ENCODE measurements around the gene SPRY1.

SPRY1 gene

DNA sequence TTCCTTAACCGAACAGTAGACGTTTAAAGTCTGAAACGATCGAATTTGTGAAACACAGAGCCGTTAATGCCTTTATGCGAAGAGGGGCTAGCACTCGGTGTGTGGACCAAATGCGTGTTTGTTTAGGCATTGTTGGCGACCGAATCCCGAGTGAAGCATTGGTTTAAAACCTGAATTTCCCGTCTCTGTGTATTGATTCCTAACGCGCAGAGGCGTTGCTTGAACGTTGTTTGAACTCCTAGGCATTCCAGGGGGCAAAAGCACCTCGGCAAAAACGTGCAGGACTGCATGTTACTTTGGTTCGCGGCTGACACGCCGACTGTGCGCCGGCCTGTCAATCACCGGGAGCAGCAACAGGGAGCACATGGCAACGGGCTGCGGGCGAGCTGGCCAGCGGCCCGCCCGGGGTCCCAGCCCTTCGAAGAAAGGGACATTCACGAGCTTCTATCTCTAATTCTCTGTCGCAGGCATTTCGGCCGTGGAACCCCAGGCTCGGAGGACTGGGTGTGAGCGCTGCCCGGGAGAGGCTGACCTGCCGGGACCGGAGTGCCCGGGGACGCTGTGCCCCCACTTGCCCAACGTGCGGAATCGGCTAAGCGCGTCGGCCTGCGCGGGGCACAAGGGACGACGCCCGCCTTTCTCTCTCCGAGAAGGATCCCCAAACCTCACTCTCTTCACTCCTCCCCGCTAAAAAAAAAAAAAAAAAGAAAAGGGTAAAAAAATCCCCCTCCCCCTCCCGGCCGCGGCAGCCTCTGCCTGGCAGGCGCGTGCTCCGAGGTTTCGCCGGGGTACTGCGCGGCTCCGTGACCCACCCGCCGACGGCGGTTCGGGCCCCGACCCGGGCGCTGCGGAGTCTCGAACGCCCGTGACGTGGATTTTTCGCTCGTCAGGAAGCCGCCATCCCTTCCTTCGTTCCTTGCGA lies 810 bp downstream of the SPRY1 start:
- peaks cover 18% of the 10 kb centered on the region for H3K36me3 Mint-ChIP-seq (ENCODE audit: low read depth)
- H3K9me3 Mint-ChIP-seq: no peaks in the 10 kb centered on the region
- H3K4me3 Mint-ChIP-seq: peak overlapping the region; percentile 89
- H3K4me1 Mint-ChIP-seq (ENCODE audit: low read depth): peaks cover 34% of the 10 kb centered on the region
- peaks cover 9% of the 10 kb centered on the region for H3K27me3 Mint-ChIP-seq (ENCODE audit: low read depth)
- peak overlapping the region; percentile 69 for H3K27ac Mint-ChIP-seq

DNA sequence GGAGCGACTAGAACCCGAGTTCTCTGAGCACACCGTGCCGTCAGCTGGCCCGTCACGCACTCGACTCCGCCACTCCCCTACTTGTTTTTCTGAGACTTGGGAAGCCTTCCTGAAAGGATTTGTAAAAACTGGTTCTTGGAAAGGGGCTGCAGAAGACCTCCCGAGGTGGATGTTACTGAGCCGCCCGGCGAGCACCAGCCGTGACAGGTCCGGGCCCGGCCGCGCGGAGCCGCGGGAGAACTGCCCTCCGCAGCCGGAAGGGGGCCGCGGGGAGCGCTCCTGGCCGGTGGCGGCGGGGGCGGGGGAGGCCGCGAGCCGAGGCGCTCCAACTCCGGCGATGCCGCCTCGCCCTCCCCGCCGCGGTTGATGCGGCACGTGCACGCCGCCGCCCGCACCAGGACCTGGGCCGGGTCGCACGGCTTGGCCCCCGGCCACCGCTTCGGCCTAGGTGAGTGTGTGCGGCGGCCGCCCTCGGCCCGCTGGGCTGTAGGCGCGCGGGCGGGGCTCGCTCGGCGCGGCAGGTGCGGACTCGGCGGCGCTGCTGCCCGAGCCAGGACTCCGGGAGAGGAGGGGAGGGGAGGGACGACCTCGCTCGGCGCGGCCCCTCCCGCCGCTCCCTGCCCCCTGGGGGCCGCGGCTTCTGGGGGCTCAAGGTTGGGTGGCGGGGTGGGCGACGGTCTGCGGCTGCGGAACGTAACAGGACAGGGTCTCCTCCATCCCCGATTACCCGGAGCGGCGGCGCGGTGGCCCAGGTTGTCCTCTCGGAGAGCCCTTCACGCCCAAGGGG lies 1.7 kb downstream of the SPRY1 start:
- peaks cover 41% of the 10 kb centered on the region for H3K4me1 Mint-ChIP-seq (ENCODE audit: low read depth)
- peak overlapping the region; percentile 89 for H3K27ac Mint-ChIP-seq
- peaks cover 26% of the 10 kb centered on the region for H3K36me3 Mint-ChIP-seq (ENCODE audit: low read depth)
- H3K27me3 Mint-ChIP-seq (ENCODE audit: low read depth): peaks cover 5% of the 10 kb centered on the region
- H3K9me3 Mint-ChIP-seq: no peaks in the 10 kb centered on the region
- H3K4me3 Mint-ChIP-seq: peak overlapping the region; percentile 89

DNA sequence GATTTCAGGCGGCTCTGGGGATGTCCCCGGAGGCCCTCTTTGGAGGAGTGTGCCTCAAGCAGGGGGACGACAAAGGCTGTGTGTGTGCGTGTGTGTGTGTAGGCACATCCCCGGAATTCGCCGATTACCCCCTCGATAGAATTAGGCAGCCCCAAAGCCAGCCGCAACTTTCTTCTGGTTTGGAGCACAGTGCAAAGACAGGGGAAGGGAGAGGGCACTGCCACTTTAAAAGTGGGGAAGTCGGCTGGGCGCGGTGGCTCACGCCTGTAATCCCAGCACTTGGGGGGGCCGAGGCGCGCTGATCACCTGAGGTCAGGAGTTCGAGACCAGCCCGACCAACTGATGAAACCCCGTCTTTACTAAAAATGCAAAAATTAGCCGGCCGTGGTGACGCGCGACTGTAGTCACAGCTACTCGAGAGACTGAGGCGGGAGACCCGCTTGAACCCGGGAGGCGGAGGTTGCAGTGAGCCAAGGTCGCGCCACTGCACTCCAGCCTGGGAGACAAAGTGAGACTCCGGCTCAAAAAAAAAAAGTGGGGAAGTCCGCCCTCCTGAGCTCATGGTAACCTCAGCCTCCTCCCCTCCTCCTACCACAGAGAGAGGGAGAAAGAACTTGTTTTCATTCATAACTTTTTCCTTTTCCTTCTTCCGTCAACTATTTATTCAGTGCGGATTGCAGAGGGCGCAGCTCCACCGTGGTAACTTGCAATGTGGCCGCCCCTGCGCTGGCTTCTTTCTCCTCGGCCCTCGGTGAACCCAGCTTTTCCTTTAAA lies 2.4 kb downstream of the SPRY1 start:
- Mint-ChIP-seq H3K9me3 (no peaks in the 10 kb centered on the region), H3K27ac (peak overlapping the region; percentile 89), H3K27me3 (ENCODE audit: low read depth) (peaks cover 5% of the 10 kb centered on the region), H3K36me3 (ENCODE audit: low read depth) (peaks cover 31% of the 10 kb centered on the region), H3K4me3 (peak overlapping the region; percentile 88), H3K4me1 (ENCODE audit: low read depth) (peaks cover 41% of the 10 kb centered on the region)

DNA sequence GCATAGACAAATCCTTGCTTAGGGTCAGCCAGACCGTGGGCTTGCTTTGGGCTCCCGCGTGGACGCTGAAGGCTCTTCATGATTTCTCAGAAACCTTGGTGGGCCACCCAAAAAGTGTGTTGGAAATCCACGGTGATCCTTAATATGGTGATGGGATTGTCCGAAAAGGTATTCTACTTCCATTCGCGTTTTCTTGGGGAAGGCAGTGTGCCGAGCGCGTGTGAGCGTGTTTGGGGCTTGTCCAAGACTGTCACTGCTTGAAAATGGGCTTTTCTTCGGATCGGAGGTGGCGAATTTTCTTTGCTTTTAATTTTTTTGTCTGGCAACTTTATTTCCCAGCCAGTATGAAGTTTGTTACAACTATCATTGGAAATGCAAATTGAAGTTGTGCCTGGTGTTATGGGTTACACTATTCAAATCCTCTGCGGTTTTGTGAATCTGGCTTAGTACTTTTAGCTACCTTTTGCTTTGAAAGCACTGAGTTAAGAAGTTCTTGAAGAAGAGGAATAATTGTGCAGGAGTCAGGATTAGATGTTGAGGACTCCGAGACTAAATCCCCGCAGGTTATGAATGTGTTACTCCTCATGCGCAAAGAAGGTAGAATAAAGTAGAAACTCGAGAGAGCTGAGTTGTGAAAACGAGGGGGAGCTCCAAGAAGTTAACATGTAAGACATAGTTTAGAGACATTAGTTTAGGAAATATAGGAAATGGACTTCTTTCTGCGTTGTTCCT lies 3.2 kb downstream of the SPRY1 start:
- Mint-ChIP-seq H3K4me3 (peak overlapping the region; percentile 88), H3K27ac (peak overlapping the region; percentile 89), H3K36me3 (ENCODE audit: low read depth) (peaks cover 36% of the 10 kb centered on the region), H3K9me3 (no peaks in the 10 kb centered on the region), H3K27me3 (ENCODE audit: low read depth) (peaks cover 5% of the 10 kb centered on the region), H3K4me1 (ENCODE audit: low read depth) (peaks cover 41% of the 10 kb centered on the region)

DNA sequence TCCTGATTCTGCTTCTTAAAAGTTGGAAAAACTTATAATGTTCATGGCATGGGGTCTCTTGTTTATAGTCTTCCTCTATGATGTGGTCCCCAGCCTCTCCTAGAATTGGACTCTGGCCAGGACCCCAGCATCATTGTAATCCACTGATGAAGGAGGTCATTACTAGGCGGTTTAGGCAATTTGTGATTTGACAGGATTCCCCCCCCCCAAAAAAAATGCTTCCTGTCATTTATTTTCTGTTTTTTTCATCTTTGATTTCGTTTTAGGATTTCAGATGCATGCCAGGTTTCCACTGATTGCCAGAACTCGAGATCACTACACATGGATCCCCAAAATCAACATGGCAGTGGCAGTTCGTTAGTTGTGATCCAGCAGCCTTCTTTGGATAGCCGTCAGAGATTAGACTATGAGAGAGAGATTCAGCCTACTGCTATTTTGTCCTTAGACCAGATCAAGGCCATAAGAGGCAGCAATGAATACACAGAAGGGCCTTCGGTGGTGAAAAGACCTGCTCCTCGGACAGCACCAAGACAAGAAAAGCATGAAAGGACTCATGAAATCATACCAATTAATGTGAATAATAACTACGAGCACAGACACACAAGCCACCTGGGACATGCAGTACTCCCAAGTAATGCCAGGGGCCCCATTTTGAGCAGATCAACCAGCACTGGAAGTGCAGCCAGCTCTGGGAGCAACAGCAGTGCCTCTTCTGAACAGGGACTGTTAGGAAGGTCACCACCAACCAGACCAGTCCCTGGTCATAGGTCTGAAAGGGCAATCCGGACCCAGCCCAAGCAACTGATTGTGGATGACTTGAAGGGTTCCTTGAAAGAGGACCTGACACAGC lies 4.9 kb downstream of the SPRY1 start:
- peaks cover 36% of the 10 kb centered on the region for H3K36me3 Mint-ChIP-seq (ENCODE audit: low read depth)
- H3K27me3 Mint-ChIP-seq (ENCODE audit: low read depth): peaks cover 2% of the 10 kb centered on the region

DNA sequence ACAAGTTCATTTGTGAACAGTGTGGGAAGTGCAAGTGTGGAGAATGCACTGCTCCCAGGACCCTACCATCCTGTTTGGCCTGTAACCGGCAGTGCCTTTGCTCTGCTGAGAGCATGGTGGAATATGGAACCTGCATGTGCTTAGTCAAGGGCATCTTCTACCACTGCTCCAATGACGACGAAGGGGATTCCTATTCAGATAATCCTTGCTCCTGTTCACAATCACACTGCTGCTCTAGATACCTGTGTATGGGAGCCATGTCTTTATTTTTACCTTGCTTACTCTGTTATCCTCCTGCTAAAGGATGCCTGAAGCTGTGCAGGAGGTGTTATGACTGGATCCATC lies 5.5 kb downstream of the SPRY1 start:
- no peak overlapping the region for H3K27ac Mint-ChIP-seq
- H3K9me3 Mint-ChIP-seq: no peaks in the 10 kb centered on the region
- peaks cover 37% of the 10 kb centered on the region for H3K36me3 Mint-ChIP-seq (ENCODE audit: low read depth)
- H3K4me3 Mint-ChIP-seq: no peak overlapping the region
- H3K27me3 Mint-ChIP-seq (ENCODE audit: low read depth): no peaks in the 10 kb centered on the region
- H3K4me1 Mint-ChIP-seq (ENCODE audit: low read depth): peaks cover 42% of the 10 kb centered on the region

More for the DNA sequence above, 4.9 kb downstream of the SPRY1 start:
- H3K27ac Mint-ChIP-seq: no peak overlapping the region
- H3K4me1 Mint-ChIP-seq (ENCODE audit: low read depth): peaks cover 43% of the 10 kb centered on the region
- no peaks in the 10 kb centered on the region for H3K9me3 Mint-ChIP-seq
- peak overlapping the region; percentile 32 for H3K4me3 Mint-ChIP-seq

DNA sequence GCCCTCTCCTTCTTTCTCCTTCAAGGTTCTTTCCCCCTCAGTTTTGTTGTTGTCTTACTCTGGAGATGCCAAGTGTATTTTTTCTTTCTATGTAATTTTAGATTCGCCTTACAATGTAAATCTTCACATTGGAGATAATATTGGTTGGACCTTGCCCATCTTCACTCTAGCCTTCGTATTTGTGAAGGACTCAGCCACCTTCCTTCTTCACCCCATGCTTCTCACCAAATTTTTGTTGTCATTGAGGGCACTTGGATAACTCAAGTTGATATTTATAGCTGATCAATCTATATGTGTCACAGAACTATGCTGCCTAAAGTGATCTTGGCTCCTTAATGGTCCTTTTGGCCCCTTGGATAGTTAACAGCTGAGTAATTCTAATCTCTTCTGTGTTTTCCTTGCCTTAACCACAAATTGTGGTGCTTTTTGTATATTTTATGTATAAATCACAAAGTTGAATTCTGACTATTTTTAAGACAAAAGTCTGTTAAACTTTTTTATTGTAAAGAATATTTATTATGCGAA lies 6.5 kb downstream of the SPRY1 start:
- H3K4me1 Mint-ChIP-seq (ENCODE audit: low read depth): peaks cover 37% of the 10 kb centered on the region
- no peaks in the 10 kb centered on the region for H3K9me3 Mint-ChIP-seq
- H3K27ac Mint-ChIP-seq: no peak overlapping the region
- H3K27me3 Mint-ChIP-seq (ENCODE audit: low read depth): no peaks in the 10 kb centered on the region
- peak overlapping the region; percentile 52 for H3K4me3 Mint-ChIP-seq
- peaks cover 37% of the 10 kb centered on the region for H3K36me3 Mint-ChIP-seq (ENCODE audit: low read depth)

DNA sequence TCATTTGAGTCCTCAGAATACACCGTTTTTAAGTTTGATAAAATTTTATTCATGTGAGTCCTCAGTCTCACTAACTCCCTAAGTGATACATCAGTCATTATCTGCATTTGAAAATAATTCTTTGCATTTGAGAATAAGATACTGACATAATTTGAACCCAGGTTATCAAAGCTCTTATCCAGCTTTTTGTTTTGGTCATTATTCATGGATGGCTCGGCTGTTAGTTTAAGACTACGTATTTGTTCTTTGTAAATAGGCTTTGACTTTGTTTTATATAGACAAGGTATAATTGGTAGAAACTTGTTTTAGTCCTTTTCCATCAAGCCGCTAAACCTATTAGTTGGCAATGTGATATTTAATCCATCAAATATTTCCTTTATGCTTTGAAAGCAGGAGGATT lies 7.9 kb downstream of the SPRY1 start:
- Mint-ChIP-seq H3K4me3 (no peak overlapping the region), H3K27me3 (ENCODE audit: low read depth) (no peaks in the 10 kb centered on the region), H3K9me3 (no peaks in the 10 kb centered on the region), H3K27ac (no peak overlapping the region), H3K36me3 (ENCODE audit: low read depth) (peaks cover 37% of the 10 kb centered on the region), H3K4me1 (ENCODE audit: low read depth) (peaks cover 33% of the 10 kb centered on the region)

DNA sequence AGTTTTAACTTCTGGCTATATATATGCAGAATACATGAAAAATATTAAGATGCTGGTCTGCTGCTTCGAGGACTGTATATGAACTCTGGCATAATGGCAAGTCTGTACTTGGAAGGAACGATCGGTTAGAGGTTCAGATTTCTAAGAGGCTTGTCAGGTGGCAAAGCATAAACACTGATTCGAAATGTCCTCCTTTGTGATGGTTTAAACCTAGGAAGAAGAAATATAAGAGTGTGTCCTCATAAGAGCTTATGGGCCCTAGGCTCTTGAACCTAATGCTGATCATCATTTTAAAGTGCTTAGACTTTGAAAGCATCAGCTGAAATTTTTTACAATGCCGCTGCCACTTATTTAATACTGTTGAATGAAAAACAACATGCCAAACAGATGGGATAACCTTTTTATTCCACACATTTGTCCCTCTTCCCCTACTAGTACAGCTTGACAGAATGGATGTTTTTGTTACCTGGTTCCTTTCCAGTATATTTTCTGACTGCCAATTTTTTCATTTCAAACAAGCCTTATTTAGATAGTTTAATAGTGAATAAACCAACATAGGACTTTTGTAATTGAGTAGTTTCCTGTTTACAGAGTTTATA lies 8.8 kb downstream of the SPRY1 start:
- no peak overlapping the region for H3K4me3 Mint-ChIP-seq
- H3K36me3 Mint-ChIP-seq (ENCODE audit: low read depth): peaks cover 30% of the 10 kb centered on the region
- no peaks in the 10 kb centered on the region for H3K9me3 Mint-ChIP-seq
- peaks cover 26% of the 10 kb centered on the region for H3K4me1 Mint-ChIP-seq (ENCODE audit: low read depth)
- H3K27me3 Mint-ChIP-seq (ENCODE audit: low read depth): no peaks in the 10 kb centered on the region
- no peak overlapping the region for H3K27ac Mint-ChIP-seq

DNA sequence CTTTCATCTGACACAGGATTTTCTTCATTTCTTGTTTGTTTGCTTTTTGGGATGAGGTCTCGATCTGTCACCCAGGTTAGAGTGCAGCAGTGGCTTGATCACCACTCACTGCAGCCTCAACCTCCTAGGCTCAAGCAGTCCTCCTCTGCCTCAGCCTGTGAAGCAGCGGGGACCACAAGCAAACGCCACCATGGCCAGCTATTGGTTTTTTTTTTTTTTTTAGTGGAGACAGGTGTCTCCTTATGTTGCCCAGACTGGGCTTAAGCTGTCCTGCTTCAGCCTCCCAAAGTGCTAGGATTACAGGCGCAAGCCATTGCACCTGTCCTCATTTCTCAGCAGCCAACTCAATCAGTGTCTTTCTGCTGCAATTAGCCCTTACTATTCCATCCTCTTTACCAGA lies 10.3 kb downstream of the SPRY1 start:
- Mint-ChIP-seq H3K27ac (no peak overlapping the region), H3K4me1 (ENCODE audit: low read depth) (peaks cover 22% of the 10 kb centered on the region), H3K27me3 (ENCODE audit: low read depth) (no peaks in the 10 kb centered on the region), H3K9me3 (no peaks in the 10 kb centered on the region), H3K36me3 (ENCODE audit: low read depth) (peaks cover 23% of the 10 kb centered on the region), H3K4me3 (no peak overlapping the region)

DNA sequence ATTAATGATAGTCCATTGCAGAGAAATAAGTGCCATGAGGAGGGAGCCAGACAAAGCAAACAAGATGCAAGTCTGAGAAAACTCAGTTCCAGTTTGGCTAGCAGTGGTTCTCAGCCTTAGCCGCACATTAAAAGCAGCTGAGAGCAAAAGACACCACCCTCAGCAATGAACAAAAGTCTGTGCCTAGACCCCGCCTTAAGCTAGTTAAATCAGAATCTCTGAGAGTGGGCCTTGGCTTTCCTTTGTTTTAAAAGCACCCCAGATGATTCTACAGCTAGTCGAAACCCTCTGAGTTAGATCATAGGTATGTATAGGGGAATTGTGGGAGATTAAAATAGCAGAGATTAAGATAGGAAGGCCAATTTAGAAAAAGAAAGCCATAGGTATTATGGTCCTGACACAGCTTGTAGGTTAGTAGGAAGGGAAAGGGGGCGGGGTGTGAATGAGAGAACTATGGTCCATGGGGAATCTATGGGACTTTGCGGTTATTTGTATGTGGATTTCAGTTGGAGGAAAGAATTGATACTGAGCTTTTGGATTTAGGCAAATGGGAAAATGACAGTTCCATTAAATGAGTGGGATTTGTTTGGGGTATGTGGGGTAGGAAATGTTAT lies 12.0 kb downstream of the SPRY1 start:
- Mint-ChIP-seq H3K9me3 (no peaks in the 10 kb centered on the region), H3K27ac (no peak overlapping the region), H3K4me1 (ENCODE audit: low read depth) (peaks cover 29% of the 10 kb centered on the region)

DNA sequence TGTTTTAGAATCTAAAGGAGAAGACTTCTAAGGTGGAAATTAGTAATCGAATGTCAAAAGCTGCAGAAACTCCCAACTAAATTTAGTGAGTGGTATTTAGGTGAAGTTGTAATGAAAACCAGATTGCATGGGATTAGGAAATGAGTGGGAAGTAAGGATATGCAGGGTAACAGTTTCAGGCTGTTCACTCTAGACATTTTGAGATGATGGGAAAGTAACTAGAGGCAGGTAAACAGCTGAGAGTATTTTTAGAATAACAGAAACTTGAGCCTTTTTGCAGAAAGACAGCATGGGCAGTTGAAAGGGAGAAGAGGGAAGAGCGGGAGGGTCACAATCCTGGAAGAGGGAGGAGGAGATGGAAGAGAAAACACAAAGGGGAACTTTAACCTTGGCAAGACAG lies 12.7 kb downstream of the SPRY1 start:
- H3K27me3 Mint-ChIP-seq (ENCODE audit: low read depth): no peaks in the 10 kb centered on the region
- peaks cover 3% of the 10 kb centered on the region for H3K36me3 Mint-ChIP-seq (ENCODE audit: low read depth)
- H3K9me3 Mint-ChIP-seq: no peaks in the 10 kb centered on the region
- H3K27ac Mint-ChIP-seq: no peak overlapping the region
- no peak overlapping the region for H3K4me3 Mint-ChIP-seq
- H3K4me1 Mint-ChIP-seq (ENCODE audit: low read depth): peaks cover 32% of the 10 kb centered on the region

More for the DNA sequence above, 12.0 kb downstream of the SPRY1 start:
- no peaks in the 10 kb centered on the region for H3K27me3 Mint-ChIP-seq (ENCODE audit: low read depth)
- no peak overlapping the region for H3K4me3 Mint-ChIP-seq
- H3K36me3 Mint-ChIP-seq (ENCODE audit: low read depth): peaks cover 10% of the 10 kb centered on the region

Measured in T-helper 1 cell treated with Interleukin-12 subunit alpha and Interleukin-12 subunit beta and Interleukin-4 antibody, amounts not matched to agents 30 μg/mL and 1 μg/mL, for 36 hours (primary cell).